22Rv1 (cell line): ENCODE measurements around the gene BDH1.

Experiments used
- CTCF ChIP-seq: fragments of 450-650 bp; IDR thresholded peaks from 2 replicates; pipeline ENCODE4 v1.5.1; 2017; ENCODE audit warnings: mild to moderate bottlenecking
- ZFX ChIP-seq: fragments of 450-650 bp; IDR thresholded peaks from 2 replicates; pipeline ENCODE4 v1.6.1; 2017; ENCODE audit warnings: antibody characterized with exemption, borderline replicate concordance

- peak; percentile 20; the same call in 1 of the 2 replicates for TF ChIP-seq CTCF
- no peak for TF ChIP-seq ZFX
Measured at GRCh38 chr3:197555281-197556261, at the start of gene BDH1.
